Mesenchymal stem cell (in vitro differentiated cells and primary cell): ENCODE data around the gene SUSD2.

Experiments used
- DNase-seq: peaks from one replicate; pipeline ENCODE4 v3.0.0-alpha.2; 2013
- H2AFZ ChIP-seq: one replicate; pipeline ENCODE4 v1.6.1; 2013; ENCODE audit warnings: low read depth, mild to moderate bottlenecking, control low read depth, inconsistent platforms, low read length, moderate library complexity
- H2AK5ac ChIP-seq: 2 replicates; pipeline ENCODE4 v1.6.1; 2013; ENCODE audit warnings: low read length, moderate library complexity, mild to moderate bottlenecking, inconsistent platforms; ENCODE audit not compliant: severe bottlenecking
- H2BK120ac ChIP-seq: one replicate; pipeline ENCODE4 v1.6.1; 2013; ENCODE audit warnings: low read depth, mild to moderate bottlenecking, inconsistent platforms, low read length, moderate library complexity
- H2BK12ac ChIP-seq, 2 experiments: one replicate each; pipeline ENCODE4 v1.6.1; 2013; ENCODE audit warnings: inconsistent platforms in 2 of 2, low read length in 2 of 2, mild to moderate bottlenecking in 2 of 2, moderate library complexity in 2 of 2, control low read depth in 1 of 2
- H2BK15ac ChIP-seq: one replicate; pipeline ENCODE4 v1.6.1; 2013; ENCODE audit warnings: mild to moderate bottlenecking, low read depth, inconsistent platforms; ENCODE audit not compliant: poor library complexity, severe bottlenecking
- H2BK5ac ChIP-seq: 2 replicates; pipeline ENCODE4 v1.6.1; 2013; ENCODE audit warnings: low read depth, mild to moderate bottlenecking, low read length, control low read depth, inconsistent platforms; ENCODE audit not compliant: poor library complexity, severe bottlenecking
- H3K14ac ChIP-seq, 2 experiments: one replicate each; pipeline ENCODE4 v1.6.1; 2013; ENCODE audit warnings: inconsistent platforms in 2 of 2, low read length in 2 of 2, control low read depth in 1 of 2, mild to moderate bottlenecking in 1 of 2, moderate library complexity in 1 of 2
- H3K18ac ChIP-seq, 2 experiments: one replicate each; pipeline ENCODE4 v1.6.1; 2013; ENCODE audit warnings: inconsistent platforms in 2 of 2, low read length in 2 of 2, control low read depth in 1 of 2, low read depth in 1 of 2, mild to moderate bottlenecking in 1 of 2
- H3K23ac ChIP-seq, 2 experiments: one replicate each; pipeline ENCODE4 v1.6.1; 2013; ENCODE audit warnings: inconsistent platforms in 2 of 2, low read length in 2 of 2, mild to moderate bottlenecking in 2 of 2, moderate library complexity in 2 of 2, control low read depth in 1 of 2
- H3K27ac ChIP-seq: 2 replicates; pipeline ENCODE4 v1.5.1; 2013; ENCODE audit warnings: mild to moderate bottlenecking, moderate library complexity, low read length, control low read depth, inconsistent platforms; ENCODE audit not compliant: poor library complexity, severe bottlenecking
- H3K27me3 ChIP-seq, 2 experiments: 2 replicates each; pipeline versions ENCODE4 v1.6.1 to v1.7.0; 2013; ENCODE audit warnings: low read length in 2 of 2, mild to moderate bottlenecking in 2 of 2, moderate library complexity in 2 of 2, control low read depth in 1 of 2, inconsistent platforms in 1 of 2; ENCODE audit not compliant: control insufficient read depth in 1 of 2, insufficient read depth in 1 of 2
- H3K36me3 ChIP-seq, 2 experiments: 2 replicates each; pipeline versions ENCODE4 v1.6.1 to v1.7.0; 2013; ENCODE audit warnings: low read length in 2 of 2, control low read depth in 1 of 2, inconsistent platforms in 1 of 2, low read depth in 1 of 2, mild to moderate bottlenecking in 1 of 2; ENCODE audit not compliant: insufficient read depth in 2 of 2, control insufficient read depth in 1 of 2
- H3K4ac ChIP-seq, 2 experiments: one replicate each; pipeline ENCODE4 v1.6.1; 2013; ENCODE audit warnings: inconsistent platforms in 2 of 2, low read length in 2 of 2, mild to moderate bottlenecking in 2 of 2, moderate library complexity in 2 of 2, control low read depth in 1 of 2, low read depth in 1 of 2
- H3K4me1 ChIP-seq: 2 replicates; pipeline ENCODE4 v1.6.1; 2013; ENCODE audit warnings: low read depth, low read length, control low read depth; ENCODE audit not compliant: control insufficient read depth, insufficient read depth
- H3K4me2 ChIP-seq: 2 replicates; pipeline ENCODE4 v1.6.1; 2013; ENCODE audit warnings: low read length, mild to moderate bottlenecking, inconsistent platforms; ENCODE audit not compliant: poor library complexity, severe bottlenecking
- H3K4me3 ChIP-seq, 2 experiments: 2 replicates each; pipeline versions ENCODE4 v1.5.1 to v1.7.0; 2013; ENCODE audit warnings: low read length in 2 of 2, mild to moderate bottlenecking in 2 of 2, control low read depth in 1 of 2, low read depth in 1 of 2; ENCODE audit not compliant: insufficient read depth in 1 of 2
- H3K79me1 ChIP-seq: replicated peaks from 2 replicates; pipeline ENCODE4 v1.6.1; 2013; ENCODE audit warnings: mild to moderate bottlenecking, control low read depth, low read length, inconsistent platforms; ENCODE audit not compliant: poor library complexity, severe bottlenecking
- H3K9ac ChIP-seq: 2 replicates; pipeline ENCODE4 v1.7.0; 2013; ENCODE audit warnings: mild to moderate bottlenecking, low read length, moderate library complexity
- H3K9me3 ChIP-seq: 2 replicates; pipeline ENCODE4 v1.7.0; 2013; ENCODE audit warnings: mild to moderate bottlenecking, low read length; ENCODE audit not compliant: control insufficient read depth
- H4K8ac ChIP-seq: one replicate; pipeline ENCODE4 v1.6.1; 2013; ENCODE audit warnings: inconsistent platforms, mild to moderate bottlenecking, low read length, moderate library complexity
- H4K91ac ChIP-seq: one replicate; pipeline ENCODE4 v1.6.1; 2013; ENCODE audit warnings: mild to moderate bottlenecking, low read length, inconsistent platforms
- WGBS: methylation state at CpG from one replicate; pipeline ENCODE4 v1.1.7; 2013; ENCODE audit warnings: mixed read lengths; 5-methylcytosine and 5-hydroxymethylcytosine counted together

Gene SUSD2

DNA sequence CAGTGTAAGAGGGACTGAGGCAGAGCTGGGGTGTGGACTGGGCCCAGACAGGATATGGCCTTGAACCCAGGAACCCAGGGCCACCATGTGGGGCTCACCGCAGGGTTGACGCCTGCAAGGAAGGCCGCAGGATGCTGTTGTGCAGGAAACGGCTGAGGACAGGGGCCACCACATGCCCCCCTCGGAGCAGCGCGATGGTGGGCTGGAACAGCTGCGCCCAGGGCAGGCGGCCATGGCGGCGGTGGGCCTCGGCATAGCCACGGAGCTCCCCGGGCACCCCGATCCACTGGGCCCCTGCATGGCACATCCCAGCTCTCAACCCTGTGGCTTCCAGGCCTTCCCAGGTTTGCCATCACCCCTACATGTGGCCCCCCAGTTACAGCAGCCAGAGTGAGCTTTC is 51.4 kb downstream of the SUSD2 start:
- H2AK5ac ChIP-seq = no peak overlapping the region
- H3K36me3 ChIP-seq = peaks cover 0 to 12% of the 10 kb centered on the region in 2 experiments
- no peak overlapping the region for H2BK120ac ChIP-seq
- whole genome bisulfite sequencing = 96% methylated on average over 13 of the region's 15 CpGs
- no peaks in the 10 kb centered on the region for H3K9me3 ChIP-seq
- H4K91ac ChIP-seq = no peak overlapping the region
- H3K4me2 ChIP-seq = no peak overlapping the region
- no peaks in the 10 kb centered on the region for H3K27me3 ChIP-seq
- no peak overlapping the region for H3K27ac ChIP-seq
- no peak overlapping the region for H3K14ac ChIP-seq
- H3K79me1 ChIP-seq = no peaks in the 10 kb centered on the region
- H3K23ac ChIP-seq = no peak overlapping the region
- H2BK5ac ChIP-seq = no peak overlapping the region
- no peak overlapping the region for H2BK15ac ChIP-seq
- H2AFZ ChIP-seq = no peak overlapping the region
- no peak overlapping the region for H3K18ac ChIP-seq
- peaks cover 7% of the 10 kb centered on the region for H3K4me1 ChIP-seq
- H2BK12ac ChIP-seq = no peak overlapping the region
- no peak overlapping the region for H4K8ac ChIP-seq
- H3K4ac ChIP-seq = no peak overlapping the region
- no peak overlapping the region for H3K4me3 ChIP-seq
- no peak overlapping the region for H3K9ac ChIP-seq
- DNase-seq = no peak

- no peaks in the 10 kb centered on the region for H3K27me3 ChIP-seq
- no peak overlapping the region for H3K23ac ChIP-seq
- no peak overlapping the region for H2BK12ac ChIP-seq
- H2AFZ ChIP-seq = no peak overlapping the region
- no peak overlapping the region for H3K14ac ChIP-seq
- no peak overlapping the region for H2BK15ac ChIP-seq
- no peak overlapping the region for H3K4me3 ChIP-seq
- no peaks in the 10 kb centered on the region for H3K79me1 ChIP-seq
- no peak overlapping the region for H2BK5ac ChIP-seq
- WGBS = 98% methylated on average over 13 of the region's 13 CpGs
- DNase-seq = no peak
- H4K8ac ChIP-seq = no peak overlapping the region
- no peak overlapping the region for H3K18ac ChIP-seq
- peaks cover 0 to 12% of the 10 kb centered on the region in 2 experiments for H3K36me3 ChIP-seq
- no peak overlapping the region for H3K4me2 ChIP-seq
- H2BK120ac ChIP-seq = no peak overlapping the region
- no peak overlapping the region for H4K91ac ChIP-seq
- no peak overlapping the region for H3K4ac ChIP-seq
- H3K4me1 ChIP-seq = peaks cover 7% of the 10 kb centered on the region
- H3K9me3 ChIP-seq = no peaks in the 10 kb centered on the region
- H3K27ac ChIP-seq = no peak overlapping the region
- H2AK5ac ChIP-seq = no peak overlapping the region
- no peak overlapping the region for H3K9ac ChIP-seq
These were observed 51.9 kb downstream of the SUSD2 start for GRCh38 chr22:24233235-24233634.

DNA sequence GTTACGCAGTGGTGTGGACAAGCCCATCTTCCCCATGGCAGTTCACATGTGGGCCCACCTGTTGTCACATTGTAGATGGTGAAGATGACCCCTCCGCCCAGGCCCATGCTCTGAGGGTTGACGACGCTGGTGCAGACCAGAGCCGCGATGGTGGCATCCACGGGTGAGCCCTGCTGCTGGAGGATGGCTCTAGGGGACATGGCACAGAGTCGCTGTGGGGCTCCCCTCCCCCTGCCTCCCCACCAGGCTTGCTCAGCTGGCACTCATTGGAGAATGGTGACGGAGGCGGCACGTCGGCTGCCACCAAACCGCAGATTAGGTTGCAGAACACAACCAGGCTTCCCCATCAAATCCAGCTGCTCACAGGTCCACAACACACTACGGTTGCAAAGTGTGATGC is 52.5 kb downstream of the SUSD2 start:
- H3K4me3 ChIP-seq = no peak overlapping the region
- no peak overlapping the region for H3K9ac ChIP-seq
- no peak overlapping the region for H3K23ac ChIP-seq
- H3K79me1 ChIP-seq = no peaks in the 10 kb centered on the region
- no peak overlapping the region for H3K4ac ChIP-seq
- H2BK5ac ChIP-seq = no peak overlapping the region
- H2AK5ac ChIP-seq = no peak overlapping the region
- H3K14ac ChIP-seq = no peak overlapping the region
- no peaks in the 10 kb centered on the region for H3K9me3 ChIP-seq
- DNase-seq = no peak
- H3K27me3 ChIP-seq = no peaks in the 10 kb centered on the region
- H2AFZ ChIP-seq = no peak overlapping the region
- 97% methylated on average over 14 of the region's 14 CpGs for WGBS
- H2BK12ac ChIP-seq = peak overlapping the region in 1 of 2 experiments; percentile 29
- H4K8ac ChIP-seq = no peak overlapping the region
- H3K27ac ChIP-seq = no peak overlapping the region
- no peak overlapping the region for H2BK15ac ChIP-seq
- peaks cover 0 to 9% of the 10 kb centered on the region in 2 experiments for H3K36me3 ChIP-seq
- H3K4me1 ChIP-seq = peaks cover 7% of the 10 kb centered on the region
- H2BK120ac ChIP-seq = no peak overlapping the region
- no peak overlapping the region for H4K91ac ChIP-seq
- H3K4me2 ChIP-seq = no peak overlapping the region
- no peak overlapping the region for H3K18ac ChIP-seq

- Histone ChIP-seq H4K8ac (no peak overlapping the region), H2BK15ac (no peak overlapping the region), H3K4me2 (no peak overlapping the region), H2AK5ac (no peak overlapping the region), H3K4ac (no peak overlapping the region), H3K23ac (no peak overlapping the region), H4K91ac (no peak overlapping the region), H3K4me1 (peaks cover 7% of the 10 kb centered on the region), H3K18ac (no peak overlapping the region), H3K4me3 (no peak overlapping the region), H3K9ac (no peak overlapping the region), H3K9me3 (no peaks in the 10 kb centered on the region), H2BK5ac (no peak overlapping the region), H3K79me1 (no peaks in the 10 kb centered on the region), H2BK120ac (no peak overlapping the region), H3K27ac (no peak overlapping the region), H2AFZ (no peak overlapping the region), H2BK12ac (no peak overlapping the region), H3K27me3 (no peaks in the 10 kb centered on the region), H3K36me3 (peaks cover 0 to 7% of the 10 kb centered on the region in 2 experiments), H3K14ac (no peak overlapping the region)
- WGBS = 99% methylated on average over 4 of the region's 4 CpGs
- DNase-seq = no peak
These were observed 54.0 kb downstream of the SUSD2 start for GRCh38 chr22:24235315-24235714.
